Bronchial epithelial cell (primary cell): ENCODE results near the gene SCFD2. TPM values are rescaled to one million over a fixed set of nuclear protein-coding genes. Genes with fewer than 3 reads are reported as not detected.

ENCODE experiments used
- DNase-seq: peaks from one replicate; pipeline ENCODE4 v3.0.0-alpha.2; 2010; ENCODE audit warnings: low read depth
- FAIRE-seq: peaks from 2 replicates; lab custom pipeline; 2011; peaks lifted over from hg19 to GRCh38; lab: Jason Lieb, UNC
- H3K27me3 ChIP-seq: 2 replicates; pipeline ENCODE4 v1.5.1; 2011; ENCODE audit warnings: low read length; ENCODE audit not compliant: control insufficient read depth, insufficient read depth
- H3K36me3 ChIP-seq: 2 replicates; pipeline ENCODE4 v1.5.1; 2011; ENCODE audit warnings: low read length; ENCODE audit not compliant: control insufficient read depth, insufficient read depth
- H3K4me3 ChIP-seq: 2 replicates; pipeline ENCODE4 v1.5.1; 2011; ENCODE audit warnings: mild to moderate bottlenecking, low read depth, low read length, control low read depth
- CTCF ChIP-seq: IDR thresholded peaks from 2 replicates; pipeline ENCODE4 v1.5.1; 2011; ENCODE audit warnings: mild to moderate bottlenecking, moderate library complexity, low read length, control low read depth, inconsistent platforms; ENCODE audit not compliant: insufficient read depth, severe bottlenecking
- total RNA-seq: library from RNA; depleted of rRNA; stranded (reverse); fragments of >200 nt; gene quantifications from 2 replicates; pipeline ENCODE4 v1.2.1, GENCODE V29; 2014

Gene SCFD2
- total RNA-seq, 1 donor from 2014 or later: 21.9 TPM

- no peak for FAIRE-seq
Observed at GRCh38 chr4:53009824-53010223, 356.0 kb downstream of the SCFD2 start.

DNA sequence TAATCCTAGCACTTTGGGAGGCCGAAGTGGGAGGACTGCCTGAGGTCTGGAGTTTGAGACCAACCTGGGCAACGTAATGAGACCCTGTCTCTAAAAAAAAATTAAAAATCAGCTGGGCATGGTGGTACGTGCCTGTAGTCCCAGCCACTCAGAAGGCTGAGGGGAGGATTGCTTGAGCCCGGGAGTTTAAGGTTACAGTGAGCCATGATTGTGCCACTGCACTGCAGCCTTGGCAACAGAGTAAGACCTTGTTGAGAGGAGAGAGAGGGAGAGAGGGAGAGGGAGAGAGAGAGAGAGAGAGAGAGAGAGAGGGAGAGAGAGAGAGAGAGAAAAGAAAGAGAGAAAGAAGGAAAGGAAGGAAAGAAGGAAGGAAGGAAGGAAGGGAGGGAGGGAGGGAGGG is 358.8 kb downstream of the SCFD2 start:
- no peak for FAIRE-seq
- TF ChIP-seq CTCF: no peak
- Histone ChIP-seq H3K27me3 (no peaks in the 10 kb centered on the region), H3K4me3 (no peak overlapping the region), H3K36me3 (no peaks in the 10 kb centered on the region)
- DNase-seq: no peak

More at GRCh38 chr4:53009824-53010223, 356.0 kb downstream of the SCFD2 start:
- Histone ChIP-seq H3K36me3 (no peaks in the 10 kb centered on the region), H3K27me3 (no peaks in the 10 kb centered on the region), H3K4me3 (no peak overlapping the region)
- TF ChIP-seq CTCF: no peak
- no peak for DNase-seq

DNA sequence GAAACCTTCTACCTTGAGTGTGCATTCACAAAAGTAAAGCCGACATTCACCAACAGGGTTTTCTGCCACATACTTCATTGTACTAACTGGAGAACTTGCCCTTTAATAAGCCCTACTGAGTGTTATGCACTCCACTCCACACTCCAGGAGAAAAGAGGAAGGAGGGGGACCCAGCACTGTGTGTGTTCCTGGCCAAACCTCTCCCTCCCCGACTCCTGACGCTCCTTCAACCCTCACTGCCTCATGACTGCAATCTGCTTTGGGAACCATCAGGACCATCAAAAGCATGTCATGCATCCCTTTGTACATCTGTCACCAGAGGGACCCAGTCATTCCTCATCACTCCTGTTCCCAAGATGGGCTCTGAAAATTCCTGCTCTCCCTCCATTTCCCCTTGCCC is 360.1 kb downstream of the SCFD2 start:
- DNase-seq (no peak), FAIRE-seq (no peak)
- TF ChIP-seq CTCF: no peak
- H3K4me3 ChIP-seq: no peak overlapping the region
- no peaks in the 10 kb centered on the region for H3K36me3 ChIP-seq
- H3K27me3 ChIP-seq: no peaks in the 10 kb centered on the region

DNA sequence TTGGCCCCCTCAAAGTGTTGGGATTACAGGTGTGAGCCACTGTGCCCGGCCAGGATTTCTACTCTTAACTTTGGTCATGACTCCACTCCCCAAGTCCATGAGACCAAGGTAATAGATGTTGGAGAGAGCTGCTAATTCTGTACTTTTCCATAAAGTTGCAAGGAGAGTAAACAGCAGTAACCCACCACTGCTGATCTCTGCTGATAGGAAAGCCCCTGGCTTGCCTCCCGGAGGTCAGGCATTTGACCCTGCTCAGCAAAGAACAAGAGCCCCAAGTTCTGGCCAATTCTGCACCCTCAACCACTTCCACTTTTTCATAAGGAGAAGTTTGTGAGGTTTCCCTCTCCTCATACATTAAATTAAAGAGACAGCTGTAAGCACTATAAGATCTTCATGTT is 360.7 kb downstream of the SCFD2 start:
- no peak for TF ChIP-seq CTCF
- DNase-seq (no peak), FAIRE-seq (no peak)
- Histone ChIP-seq H3K36me3 (no peaks in the 10 kb centered on the region), H3K27me3 (no peaks in the 10 kb centered on the region), H3K4me3 (no peak overlapping the region)

GRCh38 chr4:53004497-53005148 is 361.2 kb downstream of the SCFD2 start:
- TF ChIP-seq CTCF: no peak
- no peak for FAIRE-seq
- Histone ChIP-seq H3K36me3 (no peaks in the 10 kb centered on the region), H3K27me3 (no peaks in the 10 kb centered on the region), H3K4me3 (no peak overlapping the region)
- DNase-seq: no peak

GRCh38 chr4:53003959-53004358 is 361.9 kb downstream of the SCFD2 start:
- H3K27me3 ChIP-seq: no peaks in the 10 kb centered on the region
- H3K4me3 ChIP-seq: no peak overlapping the region
- FAIRE-seq (no peak), DNase-seq (no peak)
- H3K36me3 ChIP-seq: no peaks in the 10 kb centered on the region
- TF ChIP-seq CTCF: no peak
